NOMO-1 (cell line): ENCODE measurements around the gene CHRND.

Experiments
- DNase-seq, 2 experiments: peaks; one replicate each; lab custom pipeline; 2025; ENCODE audit not compliant: unreplicated experiment in 2 of 2; lab: John Stamatoyannopoulos, UW

Gene CHRND

GRCh38 chr2:232525791-232526371 is at the start of gene CHRND:
Gene CHRND (plus strand): TSS chr2:232526160. CDS start chr2:232526216, 56 bp downstream.
- DNase-seq: no peak

GRCh38 chr2:232476791-232477190 is 49.2 kb upstream of the CHRND start:
- DNase-seq: no peak

- DNase-seq: no peak
Observed at GRCh38 chr2:232477751-232478510, 48.0 kb upstream of the CHRND start.

GRCh38 chr2:232478571-232479340 is 47.2 kb upstream of the CHRND start:
- DNase-seq: no peak

- DNase-seq: no peak
Observed at GRCh38 chr2:232479341-232480200, 46.4 kb upstream of the CHRND start.

GRCh38 chr2:232480201-232481190 is 45.5 kb upstream of the CHRND start:
- no peak for DNase-seq

GRCh38 chr2:232481322-232482140 is 44.4 kb upstream of the CHRND start:
- no peak for DNase-seq

- DNase-seq: no peak
Observed at GRCh38 chr2:232482301-232483238, 43.4 kb upstream of the CHRND start.

- DNase-seq: no peak
Observed at GRCh38 chr2:232483311-232483922, 42.5 kb upstream of the CHRND start.

GRCh38 chr2:232483923-232484627 is 41.9 kb upstream of the CHRND start:
- DNase-seq: no peak

GRCh38 chr2:232484628-232485347 is 41.2 kb upstream of the CHRND start:
- DNase-seq: no peak

- DNase-seq: no peak
Observed at GRCh38 chr2:232485348-232485756, 40.6 kb upstream of the CHRND start.

GRCh38 chr2:232485757-232486557 is 40.0 kb upstream of the CHRND start:
- DNase-seq: no peak

GRCh38 chr2:232486558-232487384 is 39.2 kb upstream of the CHRND start:
- DNase-seq: no peak
